K562 treated with DMSO at 1 percent for 12 hours (cell line): ENCODE results near the gene SERPINA3. TPM values are rescaled to one million over a fixed set of nuclear protein-coding genes. Genes with fewer than 3 reads are reported as not detected.

ENCODE experiments used
- total RNA-seq: library from RNA; unstranded; fragments of 300-600 nt; gene quantifications from 2 replicates; pipeline ENCODE4 v1.2.3, GENCODE V29; 2022; ENCODE audit not compliant: insufficient read depth

SERPINA3 gene
- total RNA-seq: not detected in 2 replicates

DNA sequence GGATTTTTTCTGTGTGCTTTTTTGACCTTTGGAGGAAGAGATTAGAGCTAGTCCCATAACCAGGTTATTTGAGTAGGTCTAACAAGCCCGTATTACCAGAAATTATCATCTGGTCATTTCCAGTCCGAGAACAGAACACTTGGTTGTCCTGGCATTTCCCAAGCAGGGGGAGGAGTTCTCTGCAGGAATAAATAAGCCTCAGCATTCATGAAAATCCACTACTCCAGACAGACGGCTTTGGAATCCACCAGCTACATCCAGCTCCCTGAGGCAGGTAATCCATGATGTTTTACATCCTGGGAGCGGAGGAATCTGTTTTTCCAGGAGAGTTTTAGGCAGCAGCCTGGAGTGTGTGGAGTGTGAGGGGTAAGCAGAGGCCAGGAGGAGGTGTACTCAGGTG lies at the start of gene SERPINA3:
TSS of gene SERPINA3 (plus strand) at position 218 of the 400 bp plus-strand sequence. CDS start 2,051 bp downstream, outside the sequence.

DNA sequence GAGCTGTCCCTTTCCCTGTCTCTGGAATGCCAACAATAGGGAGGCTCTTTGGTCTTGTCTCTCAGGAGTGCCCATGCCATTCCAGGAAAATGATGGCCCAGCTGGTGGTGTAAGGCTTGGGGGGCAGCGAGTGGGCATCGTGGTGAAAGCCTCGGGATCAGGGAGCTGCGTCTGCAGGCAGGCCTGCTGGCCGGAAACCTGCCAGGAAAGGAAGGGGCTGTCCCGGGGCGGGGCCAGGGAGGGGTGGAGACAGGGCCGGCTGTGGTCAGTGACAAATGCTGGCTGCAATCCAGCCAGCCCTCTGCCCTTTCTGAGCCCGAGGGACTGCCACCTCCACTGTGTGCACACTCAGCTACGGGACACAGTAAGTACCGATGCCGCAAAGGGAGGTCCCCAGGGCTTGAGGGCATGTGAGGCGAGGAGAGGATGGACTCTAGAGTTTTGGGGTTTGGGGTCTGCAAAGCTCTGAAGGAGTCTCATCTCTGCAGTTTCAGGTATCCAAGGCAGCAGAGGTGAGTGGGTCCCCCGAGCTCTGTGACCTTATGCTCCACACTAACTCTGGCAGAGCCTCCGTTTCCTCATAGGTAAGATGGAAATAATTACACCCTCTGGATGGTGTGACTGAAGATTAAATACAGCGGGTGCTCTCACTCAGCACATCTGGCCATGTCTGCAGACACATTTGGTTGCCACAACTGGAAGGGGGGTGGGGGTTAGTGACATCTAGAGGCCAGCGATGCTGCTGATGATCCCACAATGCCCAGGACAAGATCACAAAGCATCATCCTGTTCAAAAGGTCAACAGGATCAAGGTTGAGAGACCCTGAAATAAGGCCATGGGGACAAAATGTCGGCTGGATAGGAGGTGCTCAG lies 30.8 kb upstream of the SERPINA3 start, which contains the start of gene SERPINA5:
TSS of gene SERPINA5 (plus strand) at position 300 of the 873 bp plus-strand sequence. CDS start 5,937 bp downstream, outside the sequence.

Other genes with a start within 250 kb of the SERPINA3 start
- not detected in 2 replicates for gene SERPINA2, start 245.7 kb upstream of the SERPINA3 start, total RNA-seq
- gene SERPINA1, start 223.8 kb upstream of the SERPINA3 start, total RNA-seq: not detected in 2 replicates
- gene SERPINA11, start 159.6 kb upstream of the SERPINA3 start, total RNA-seq: not detected in 2 replicates
- not detected in 2 replicates for gene SERPINA9, start 136.2 kb upstream of the SERPINA3 start, total RNA-seq
- gene SERPINA12, start 102.9 kb upstream of the SERPINA3 start, total RNA-seq: not detected in 2 replicates
- gene SERPINA4, start 50.9 kb upstream of the SERPINA3 start, total RNA-seq: not detected in 2 replicates
- not detected in 2 replicates for gene SERPINA5, start 31.0 kb upstream of the SERPINA3 start, total RNA-seq
- not detected in 2 replicates for gene GSC, start 157.7 kb downstream of the SERPINA3 start, total RNA-seq